Caco-2 (cell line): ENCODE results near the gene CDH13. TPM values are rescaled to one million over a fixed set of nuclear protein-coding genes. Genes with fewer than 3 reads are reported as not detected.

Source experiments
- BruUV-seq: library from RNA; stranded (reverse); fragments of 400-500 nt; replicated peaks from 2 replicates; lab custom pipeline; 2021; lab: Mats Ljungman, UMichigan
- CTCF ChIA-PET: fragments of 300-600 bp; sonication (Branson Sonifier 250); formaldehyde crosslinking; loops from one replicate; lab custom pipeline; 2022; ENCODE audit warnings: antibody characterized with exemption; lab: Charles Lee
- POLR2A ChIA-PET: fragments of 300-600 bp; sonication (Branson Sonifier 250); formaldehyde crosslinking; loops from one replicate; lab custom pipeline; 2022; ENCODE audit warnings: antibody characterized with exemption; lab: Charles Lee
- DNase-seq, 2 experiments: peaks; one replicate each; pipeline versions ENCODE4 v3.0.0 to v3.0.0-alpha.2; 2020 to 2022
- H3K27me3 ChIP-seq: replicated peaks from 2 replicates; pipeline ENCODE4 v1.6.0; 2011; ENCODE audit warnings: low read length; ENCODE audit not compliant: control insufficient read depth, insufficient read depth
- H3K36me3 ChIP-seq: 2 replicates; pipeline ENCODE4 v1.5.1; 2011; ENCODE audit warnings: low read length; ENCODE audit not compliant: control insufficient read depth, insufficient read depth
- H3K4me1 ChIP-seq: fragments of 250-450 bp; sonication (Bioruptor Pico); 2 replicates; pipeline ENCODE4 v1.5.1; 2020; ENCODE audit warnings: mild to moderate bottlenecking
- H3K4me3 ChIP-seq: 2 replicates; pipeline ENCODE4 v1.5.1; 2011; ENCODE audit warnings: low read depth, mild to moderate bottlenecking, control low read depth, low read length
- H3K9me3 ChIP-seq: fragments of 250-450 bp; sonication (Bioruptor Pico); 2 replicates; pipeline ENCODE4 v1.5.1; 2020; ENCODE audit warnings: mild to moderate bottlenecking, moderate library complexity
- H3K27ac Mint-ChIP-seq: one replicate; pipeline ENCODE4 v1.8.0; 2022; ENCODE audit warnings: mixed read lengths; ENCODE audit not compliant: unreplicated experiment
- H3K27me3 Mint-ChIP-seq: one replicate; pipeline ENCODE4 v1.8.0; 2022; ENCODE audit warnings: mixed read lengths; ENCODE audit not compliant: insufficient read depth, unreplicated experiment
- H3K36me3 Mint-ChIP-seq: one replicate; pipeline ENCODE4 v1.8.0; 2022; ENCODE audit warnings: mild to moderate bottlenecking, mixed read lengths; ENCODE audit not compliant: insufficient read depth, unreplicated experiment
- H3K4me1 Mint-ChIP-seq: one replicate; pipeline ENCODE4 v1.8.0; 2022; ENCODE audit warnings: low read depth, mixed read lengths; ENCODE audit not compliant: unreplicated experiment
- H3K4me3 Mint-ChIP-seq: one replicate; pipeline ENCODE4 v1.8.0; 2022; ENCODE audit warnings: mild to moderate bottlenecking, moderate library complexity, mixed read lengths; ENCODE audit not compliant: unreplicated experiment
- H3K9me3 Mint-ChIP-seq: one replicate; pipeline ENCODE4 v1.8.0; 2022; ENCODE audit warnings: mixed read lengths; ENCODE audit not compliant: unreplicated experiment
- intact Hi-C: fragments of 100-400 bp; cut with micrococcal nuclease; formaldehyde crosslinking; loops from one replicate; pipeline ENCODE4 v1.10.0; 2022; ENCODE audit not compliant: unreplicated experiment
- total RNA-seq: library from RNA; stranded (reverse); gene quantifications from 2 replicates; pipeline ENCODE4 v1.2.3, GENCODE V29; 2022
- TF ChIP-seq, protein P1 (sequence below), 2 experiments: fragments of 200-600 bp in 1 of 2; IDR thresholded peaks; 1 replicate in 1 of 2; 2 replicates in 1 of 2; pipeline versions ENCODE4 v1.5.1 to v1.8.0; 2011 to 2022; ENCODE audit warnings: antibody characterized with exemption in 1 of 2, control low read depth in 1 of 2, inconsistent platforms in 1 of 2, low read depth in 1 of 2, low read length in 1 of 2, mild to moderate bottlenecking in 1 of 2, moderate library complexity in 1 of 2; ENCODE audit not compliant: insufficient read depth in 1 of 2, severe bottlenecking in 1 of 2, unreplicated experiment in 1 of 2

CDH13 gene
- total RNA-seq, 1 experiment from 2014 or later: 2.2 TPM

DNA sequence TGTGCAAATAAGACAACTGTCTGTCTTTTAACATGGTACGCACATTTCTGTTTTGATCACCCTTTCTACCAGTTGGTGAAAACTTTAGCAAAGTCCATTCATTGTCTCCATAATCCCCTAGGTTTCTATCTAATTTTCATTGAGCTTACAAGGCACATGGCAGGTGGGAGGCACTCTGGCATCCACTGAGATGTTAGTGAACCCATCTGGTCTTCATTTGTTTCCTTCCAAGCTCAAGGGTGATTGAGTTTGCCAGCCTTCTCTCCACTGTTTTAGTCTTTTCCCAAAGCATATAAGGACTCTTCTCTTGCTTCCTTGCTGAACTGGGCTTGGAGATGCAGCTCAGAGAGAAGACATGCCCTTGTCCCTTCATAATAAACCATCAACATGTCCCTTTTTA is 179.1 kb downstream of the CDH13 start:
- intact Hi-C loops: no loop called here
- BruUV-seq: no TSS peak
- no peaks in the 10 kb centered on the region for H3K36me3 Mint-ChIP-seq
- no peaks in the 10 kb centered on the region for H3K36me3 ChIP-seq
- H3K27me3 Mint-ChIP-seq: peaks cover 19% of the 10 kb centered on the region
- no peak overlapping the region for H3K27ac Mint-ChIP-seq
- no peak for DNase-seq
- CTCF ChIA-PET: no interaction called here
- no peaks in the 10 kb centered on the region for H3K9me3 Mint-ChIP-seq
- H3K9me3 ChIP-seq: no peaks in the 10 kb centered on the region
- POLR2A ChIA-PET: no interaction called here
- no peaks in the 10 kb centered on the region for H3K27me3 ChIP-seq
- no peaks in the 10 kb centered on the region for H3K4me1 ChIP-seq
- TF ChIP-seq, protein P1, sequence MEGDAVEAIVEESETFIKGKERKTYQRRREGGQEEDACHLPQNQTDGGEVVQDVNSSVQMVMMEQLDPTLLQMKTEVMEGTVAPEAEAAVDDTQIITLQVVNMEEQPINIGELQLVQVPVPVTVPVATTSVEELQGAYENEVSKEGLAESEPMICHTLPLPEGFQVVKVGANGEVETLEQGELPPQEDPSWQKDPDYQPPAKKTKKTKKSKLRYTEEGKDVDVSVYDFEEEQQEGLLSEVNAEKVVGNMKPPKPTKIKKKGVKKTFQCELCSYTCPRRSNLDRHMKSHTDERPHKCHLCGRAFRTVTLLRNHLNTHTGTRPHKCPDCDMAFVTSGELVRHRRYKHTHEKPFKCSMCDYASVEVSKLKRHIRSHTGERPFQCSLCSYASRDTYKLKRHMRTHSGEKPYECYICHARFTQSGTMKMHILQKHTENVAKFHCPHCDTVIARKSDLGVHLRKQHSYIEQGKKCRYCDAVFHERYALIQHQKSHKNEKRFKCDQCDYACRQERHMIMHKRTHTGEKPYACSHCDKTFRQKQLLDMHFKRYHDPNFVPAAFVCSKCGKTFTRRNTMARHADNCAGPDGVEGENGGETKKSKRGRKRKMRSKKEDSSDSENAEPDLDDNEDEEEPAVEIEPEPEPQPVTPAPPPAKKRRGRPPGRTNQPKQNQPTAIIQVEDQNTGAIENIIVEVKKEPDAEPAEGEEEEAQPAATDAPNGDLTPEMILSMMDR (IDR thresholded peaks at IDR 0.05; ENCODE audit: insufficient read depth in 1 of 2, low read depth in 1 of 2, low read length in 1 of 2, severe bottlenecking in 1 of 2, unreplicated experiment in 1 of 2): no peak
- H3K4me1 Mint-ChIP-seq: no peaks in the 10 kb centered on the region
- no peak overlapping the region for H3K4me3 ChIP-seq
- no peak overlapping the region for H3K4me3 Mint-ChIP-seq

DNA sequence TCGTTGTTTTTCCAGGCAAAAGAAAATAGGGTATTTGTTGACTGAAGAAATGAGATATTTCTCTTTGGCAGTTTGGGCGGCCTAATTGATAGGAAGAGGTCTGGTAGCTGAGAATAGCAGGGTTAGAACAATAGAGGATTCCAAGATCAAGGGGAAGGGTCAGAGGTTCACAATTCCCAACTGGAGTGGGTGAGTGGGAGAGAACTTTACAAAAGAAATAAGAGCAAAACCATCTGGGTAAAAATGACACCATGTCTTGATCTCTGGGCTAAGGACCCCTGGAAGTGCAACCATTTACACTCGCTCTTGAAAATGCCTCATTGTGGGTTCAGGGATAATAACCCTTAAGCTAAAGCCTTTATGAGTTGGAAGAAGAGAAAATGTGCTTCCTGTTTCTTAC is 180.5 kb downstream of the CDH13 start:
- H3K4me3 ChIP-seq: no peak overlapping the region
- Mint-ChIP-seq H3K9me3 (no peaks in the 10 kb centered on the region), H3K4me1 (no peaks in the 10 kb centered on the region), H3K27me3 (peaks cover 26% of the 10 kb centered on the region), H3K4me3 (no peak overlapping the region), H3K27ac (no peak overlapping the region), H3K36me3 (no peaks in the 10 kb centered on the region)
- TF ChIP-seq, protein P1 (IDR thresholded peaks at IDR 0.05; ENCODE audit: insufficient read depth in 1 of 2, low read depth in 1 of 2, low read length in 1 of 2, severe bottlenecking in 1 of 2, unreplicated experiment in 1 of 2): no peak
- H3K4me1 ChIP-seq: no peaks in the 10 kb centered on the region
- no TSS peak for BruUV-seq
- DNase-seq: no peak
- H3K27me3 ChIP-seq: no peaks in the 10 kb centered on the region
- POLR2A ChIA-PET: no interaction called here
- no peaks in the 10 kb centered on the region for H3K9me3 ChIP-seq
- CTCF ChIA-PET: no interaction called here
- no peaks in the 10 kb centered on the region for H3K36me3 ChIP-seq
- intact Hi-C loops: no loop called here

DNA sequence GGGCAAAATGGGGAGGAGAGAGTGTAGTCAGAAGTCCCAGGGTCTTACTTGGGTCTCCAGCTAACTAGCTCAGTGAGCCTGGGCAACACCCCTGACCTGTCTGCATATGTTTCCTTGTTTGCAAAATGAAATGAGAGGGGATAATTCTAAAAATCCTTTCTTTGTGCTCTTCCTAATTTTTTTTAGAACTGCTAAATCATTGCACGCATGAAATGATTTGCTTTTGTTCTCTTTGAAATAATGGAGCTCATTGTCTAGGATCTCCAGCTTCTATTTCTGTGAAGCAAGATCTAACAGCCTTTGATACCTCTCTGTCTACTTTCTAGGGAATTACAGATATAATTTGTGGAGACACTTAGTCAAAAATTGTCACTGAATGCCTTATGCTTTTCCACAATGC is 181.3 kb downstream of the CDH13 start:
- intact Hi-C loops: no loop called here
- no TSS peak for BruUV-seq
- peaks cover 28% of the 10 kb centered on the region for H3K27me3 Mint-ChIP-seq
- TF ChIP-seq, protein P1 (IDR thresholded peaks at IDR 0.05; ENCODE audit: insufficient read depth in 1 of 2, low read depth in 1 of 2, low read length in 1 of 2, severe bottlenecking in 1 of 2, unreplicated experiment in 1 of 2): no peak
- H3K4me1 ChIP-seq: no peaks in the 10 kb centered on the region
- no peak overlapping the region for H3K4me3 ChIP-seq
- POLR2A ChIA-PET: no interaction called here
- H3K4me3 Mint-ChIP-seq: no peak overlapping the region
- no peak overlapping the region for H3K27ac Mint-ChIP-seq
- H3K9me3 Mint-ChIP-seq: no peaks in the 10 kb centered on the region
- DNase-seq: no peak
- no peaks in the 10 kb centered on the region for H3K36me3 Mint-ChIP-seq
- no peaks in the 10 kb centered on the region for H3K9me3 ChIP-seq
- no peaks in the 10 kb centered on the region for H3K4me1 Mint-ChIP-seq
- H3K27me3 ChIP-seq: no peaks in the 10 kb centered on the region
- no peaks in the 10 kb centered on the region for H3K36me3 ChIP-seq
- CTCF ChIA-PET: no interaction called here
